Liver (tissue), 9 donors: Measurements from ENCODE around the gene KCNJ14. TPM values are rescaled to one million over a fixed set of nuclear protein-coding genes. Genes with fewer than 3 reads are reported as not detected.

Experiments used
- DNase-seq: peaks from one replicate; pipeline ENCODE4 v3.0.0-alpha.2; 2017; ENCODE audit warnings: low spot score
- H3K27ac ChIP-seq, 2 donors: one replicate each; pipeline ENCODE4 v1.7.0; 2013; ENCODE audit warnings: inconsistent platforms in 2 of 2, low read length in 2 of 2, control low read depth in 1 of 2, low read depth in 1 of 2, mild to moderate bottlenecking in 1 of 2
- H3K27me3 ChIP-seq, 4 donors: one replicate each; pipeline versions ENCODE4 v1.6.1 to v1.7.0; 2013; ENCODE audit warnings: low read length in 3 of 4, inconsistent platforms in 1 of 4, mild to moderate bottlenecking in 1 of 4, moderate library complexity in 1 of 4; ENCODE audit not compliant: control insufficient read depth in 4 of 4, insufficient read depth in 4 of 4
- H3K36me3 ChIP-seq, 4 donors: one replicate each; pipeline versions ENCODE4 v1.6.1 to v1.7.0; 2013; ENCODE audit warnings: low read length in 3 of 4, mild to moderate bottlenecking in 3 of 4, low read depth in 1 of 4, moderate library complexity in 1 of 4; ENCODE audit not compliant: control insufficient read depth in 4 of 4, insufficient read depth in 3 of 4
- H3K4me1 ChIP-seq, 4 donors: one replicate each; pipeline versions ENCODE4 v1.6.1 to v1.7.0; 2013; ENCODE audit warnings: low read length in 3 of 4, mild to moderate bottlenecking in 3 of 4, moderate library complexity in 1 of 4; ENCODE audit not compliant: control insufficient read depth in 4 of 4, insufficient read depth in 4 of 4
- H3K4me3 ChIP-seq, 3 donors: one replicate each; pipeline versions ENCODE4 v1.6.1 to v1.7.0; 2013; ENCODE audit warnings: low read length in 3 of 3, control low read depth in 1 of 3, low read depth in 1 of 3, mild to moderate bottlenecking in 1 of 3
- H3K9ac ChIP-seq, 2 donors: one replicate each; pipeline ENCODE4 v1.7.0; 2013; ENCODE audit warnings: low read length in 2 of 2, mild to moderate bottlenecking in 2 of 2, moderate library complexity in 2 of 2, control low read depth in 1 of 2, low read depth in 1 of 2
- H3K9me3 ChIP-seq, 4 donors: one replicate each; pipeline versions ENCODE4 v1.6.1 to v1.7.0; 2013; ENCODE audit warnings: low read length in 3 of 4; ENCODE audit not compliant: control insufficient read depth in 4 of 4
- ATF3 ChIP-seq: IDR thresholded peaks from 2 replicates; pipeline ENCODE4 v1.6.1; 2016; ENCODE audit warnings: antibody characterized with exemption
- EGR1 ChIP-seq, 2 donors: IDR thresholded peaks; 2 replicates each; pipeline ENCODE4 v1.6.1; 2016 to 2018; ENCODE audit warnings: antibody characterized with exemption in 2 of 2, low read depth in 2 of 2
- FOXA1 ChIP-seq: IDR thresholded peaks from 2 replicates; pipeline ENCODE4 v1.6.1; 2016; ENCODE audit warnings: antibody characterized with exemption
- HNF4G ChIP-seq: IDR thresholded peaks from 2 replicates; pipeline ENCODE4 v1.6.1; 2016; ENCODE audit warnings: antibody characterized with exemption
- JUND ChIP-seq, 2 donors: IDR thresholded peaks; 2 replicates each; pipeline ENCODE4 v1.6.1; 2016; ENCODE audit warnings: antibody characterized with exemption in 2 of 2
- NR2F2 ChIP-seq: IDR thresholded peaks from 2 replicates; pipeline ENCODE4 v1.6.1; 2016; ENCODE audit warnings: antibody characterized with exemption
- RAD21 ChIP-seq, 2 donors: IDR thresholded peaks; 2 replicates each; pipeline ENCODE4 v1.6.1; 2016; ENCODE audit warnings: antibody characterized with exemption in 2 of 2, mild to moderate bottlenecking in 2 of 2
- REST ChIP-seq: IDR thresholded peaks from 2 replicates; pipeline ENCODE4 v1.6.1; 2016; ENCODE audit warnings: antibody characterized with exemption, mild to moderate bottlenecking
- RXRA ChIP-seq, 2 donors: IDR thresholded peaks; 2 replicates each; pipeline ENCODE4 v1.6.1; 2017 to 2018; ENCODE audit warnings: antibody characterized with exemption in 2 of 2, mild to moderate bottlenecking in 1 of 2
- SP1 ChIP-seq: IDR thresholded peaks from 2 replicates; pipeline ENCODE4 v1.6.1; 2018; ENCODE audit warnings: antibody characterized with exemption, mild to moderate bottlenecking
- YY1 ChIP-seq: IDR thresholded peaks from 2 replicates; pipeline ENCODE4 v1.6.1; 2016; ENCODE audit warnings: antibody characterized with exemption, mild to moderate bottlenecking
- WGBS: extraction: QIAGEN DNeasy Blood & Tissue Kit; methylation state at CpG from one replicate; pipeline ENCODE4 v1.1.7; 2013; 5-methylcytosine and 5-hydroxymethylcytosine counted together
- polyA plus RNA-seq, 2 donors: library from polyadenylated mRNA; stranded (reverse) in 1 of 2; unstranded in 1 of 2; fragments of 200-250 nt in 1 of 2; fragments of >200 nt in 1 of 2; fragmentation: Nextera tagmentation in 1 of 2; extraction: Ambion mirVana in 1 of 2; gene quantifications; one replicate each; pipeline versions ENCODE4 v1.2.1 to v1.2.3, GENCODE V29; 2013 to 2015
- total RNA-seq, 2 donors: library from RNA; depleted of rRNA; stranded (reverse); fragments of >200 nt; gene quantifications; one replicate each; pipeline ENCODE4 v1.2.3, GENCODE V29; 2014
- TF ChIP-seq, protein P1 (sequence below): IDR thresholded peaks from 2 replicates; pipeline ENCODE4 v1.6.1; 2016; ENCODE audit warnings: antibody characterized with exemption
- donor health status: healthy.
- donor health status: healthy.
- donor health status: healthy.
- donor health status: healthy.
- donor health status: healthy.

Gene KCNJ14
- total RNA-seq (under 1 TPM; 0.23 to 0.92 TPM), polyA plus RNA-seq (under 1 TPM; 0.06 to 0.12 TPM)

- no peak within 1 kb of the TSS for H3K27ac ChIP-seq
- DNase-seq = no peak
- H3K4me1 ChIP-seq = peaks cover 0 to 6% (median 5%) of the 10 kb centered on the region in 4 donors
- no peak within 1 kb of the TSS for H3K4me3 ChIP-seq
- H3K27me3 ChIP-seq = no peaks in the 10 kb centered on the region
- 92% methylated on average over 16 of the region's 16 CpGs for WGBS
- no peak within 1 kb of the TSS for H3K9ac ChIP-seq
- TF ChIP-seq RAD21 (IDR thresholded peaks at IDR 0.05) (no peak), JUND (IDR thresholded peaks at IDR 0.05) (no peak), FOXA1 (no peak), YY1 (no peak)
- no peaks in the 10 kb centered on the region for H3K9me3 ChIP-seq
- H3K36me3 ChIP-seq = peaks cover 19 to 51% (median 23%) of the 10 kb centered on the region in 4 donors
These were observed at the start of gene KCNJ14 for GRCh38 chr19:48455171-48455907. KCNJ14 (plus strand) TSS chr19:48455574; CDS start chr19:48461725, 6,151 bp downstream.

DNA sequence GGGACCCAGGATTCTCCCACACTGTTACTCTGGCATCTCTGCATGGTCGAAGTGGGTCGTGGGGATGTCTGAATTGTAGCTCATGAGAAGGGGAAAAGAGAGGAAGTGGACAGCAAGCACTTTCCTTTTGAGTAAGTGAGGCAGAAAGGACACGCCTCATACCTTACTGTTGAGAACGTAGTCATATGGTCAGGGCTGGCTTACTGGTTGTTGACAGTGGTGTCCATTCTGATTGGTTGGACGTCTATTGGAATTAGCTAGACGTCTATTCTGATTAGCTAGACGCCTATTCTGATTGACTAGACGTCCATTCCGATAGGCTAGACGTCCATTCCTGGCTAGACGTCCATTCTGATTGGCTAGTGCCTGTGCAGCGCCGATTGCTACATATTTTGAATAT, 49.5 kb upstream of the KCNJ14 start:
- H3K9me3 ChIP-seq = peaks cover 0 to 3% (median under 1%) of the 10 kb centered on the region in 4 donors
- 73% methylated on average over 13 of the region's 13 CpGs for WGBS
- TF ChIP-seq YY1 = no peak
- no peak overlapping the region for H3K9ac ChIP-seq
- DNase-seq = no peak
- no peaks in the 10 kb centered on the region for H3K36me3 ChIP-seq
- H3K27ac ChIP-seq = no peak overlapping the region
- peaks cover 0 to 3% (median 0%) of the 10 kb centered on the region in 4 donors for H3K4me1 ChIP-seq
- H3K27me3 ChIP-seq = no peaks in the 10 kb centered on the region
- H3K4me3 ChIP-seq = no peak overlapping the region

DNA sequence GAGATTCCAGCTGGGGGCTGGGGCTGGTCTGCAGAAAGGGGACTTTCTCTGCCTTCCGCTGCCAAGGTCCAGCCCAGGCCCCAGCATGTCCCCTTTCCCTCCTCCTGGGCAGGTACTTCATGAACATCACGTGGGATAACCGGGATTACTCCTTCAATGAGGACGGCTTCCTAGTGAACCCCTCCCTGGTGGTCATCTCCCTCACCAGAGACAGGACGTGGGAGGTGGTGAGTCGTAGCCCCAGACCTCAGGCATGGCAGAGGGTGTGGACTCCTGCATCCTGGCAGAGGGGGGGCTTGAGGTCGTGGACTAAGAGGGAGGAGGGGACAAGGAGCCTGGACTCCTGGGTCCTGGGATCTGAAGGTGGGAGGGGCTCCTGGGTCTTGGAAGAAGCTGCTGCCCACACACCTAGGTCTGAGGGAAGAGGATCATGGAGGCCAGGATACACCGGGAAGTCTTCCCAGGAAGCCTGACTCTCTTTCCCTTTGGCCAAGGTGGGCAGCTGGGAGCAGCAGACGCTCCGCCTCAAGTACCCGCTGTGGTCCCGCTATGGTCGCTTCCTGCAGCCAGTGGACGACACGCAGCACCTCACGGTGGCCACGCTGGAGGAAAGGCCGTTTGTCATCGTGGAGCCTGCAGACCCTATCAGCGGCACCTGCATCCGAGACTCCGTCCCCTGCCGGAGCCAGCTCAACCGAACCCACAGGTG, 41.3 kb upstream of the KCNJ14 start:
- Histone ChIP-seq H3K9me3 (peaks cover 0 to under 1% (median 0%) of the 10 kb centered on the region in 4 donors), H3K9ac (no peak overlapping the region), H3K36me3 (no peaks in the 10 kb centered on the region), H3K27me3 (no peaks in the 10 kb centered on the region), H3K27ac (no peak overlapping the region), H3K4me3 (peak overlapping the region in 1 of 3 donors; percentile 30), H3K4me1 (peaks cover 3 to 7% (median 5%) of the 10 kb centered on the region in 4 donors)
- no peak for DNase-seq
- WGBS = 48% methylated on average over 24 of the region's 24 CpGs
- TF ChIP-seq EGR1 (IDR thresholded peaks at IDR 0.05; ENCODE audit: low read depth in 2 of 2) (no peak), NR2F2 (no peak), HNF4G (no peak), RXRA (IDR thresholded peaks at IDR 0.05) (no peak), REST (no peak), RAD21 (IDR thresholded peaks at IDR 0.05) (no peak), SP1 (no peak), ATF3 (no peak)
- TF ChIP-seq, protein P1, sequence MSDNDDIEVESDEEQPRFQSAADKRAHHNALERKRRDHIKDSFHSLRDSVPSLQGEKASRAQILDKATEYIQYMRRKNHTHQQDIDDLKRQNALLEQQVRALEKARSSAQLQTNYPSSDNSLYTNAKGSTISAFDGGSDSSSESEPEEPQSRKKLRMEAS = no peak
